H1 (cell line): Measurements from ENCODE around the gene NDUFV1. TPM values are rescaled to one million over a fixed set of nuclear protein-coding genes. Genes with fewer than 3 reads are reported as not detected.

Experiments used
- polyA plus RNA-seq, 7 experiments: library from polyadenylated mRNA; depleted of rRNA in 3 of 7; stranded (reverse) in 5 of 7; unstranded in 2 of 7; fragments of >200 nt in 5 of 7; fragments of 200-250 nt in 2 of 7; gene quantifications; 1 replicate in 5 of 7; 2 replicates in 1 of 7; 4 replicates in 1 of 7; pipeline versions ENCODE4 v1.2.1 to v1.2.3, GENCODE V29; 2011 to 2013; ENCODE audit warnings: missing spikeins in 2 of 7, mixed read lengths in 2 of 7
- total RNA-seq: library from RNA; stranded (reverse); fragmentation: NEBNext Ultra II Directional; extraction: Animal tissue kit (Norgen Biotek cat#: 25700); gene quantifications from 2 replicates; pipeline ENCODE4 v1.2.1, GENCODE V29; 2021
- TF ChIP-seq, protein P1 (sequence below): IDR thresholded peaks from 2 replicates; pipeline ENCODE4 v1.6.1; 2011; ENCODE audit warnings: low read length, improper control_type of control experiment

The NDUFV1 gene
- total and polyA plus RNA-seq, 2 of the 8 experiments (the other 6 are each of a cell fraction or from before 2014, with no cell fraction given), result 125 to 131 TPM

DNA sequence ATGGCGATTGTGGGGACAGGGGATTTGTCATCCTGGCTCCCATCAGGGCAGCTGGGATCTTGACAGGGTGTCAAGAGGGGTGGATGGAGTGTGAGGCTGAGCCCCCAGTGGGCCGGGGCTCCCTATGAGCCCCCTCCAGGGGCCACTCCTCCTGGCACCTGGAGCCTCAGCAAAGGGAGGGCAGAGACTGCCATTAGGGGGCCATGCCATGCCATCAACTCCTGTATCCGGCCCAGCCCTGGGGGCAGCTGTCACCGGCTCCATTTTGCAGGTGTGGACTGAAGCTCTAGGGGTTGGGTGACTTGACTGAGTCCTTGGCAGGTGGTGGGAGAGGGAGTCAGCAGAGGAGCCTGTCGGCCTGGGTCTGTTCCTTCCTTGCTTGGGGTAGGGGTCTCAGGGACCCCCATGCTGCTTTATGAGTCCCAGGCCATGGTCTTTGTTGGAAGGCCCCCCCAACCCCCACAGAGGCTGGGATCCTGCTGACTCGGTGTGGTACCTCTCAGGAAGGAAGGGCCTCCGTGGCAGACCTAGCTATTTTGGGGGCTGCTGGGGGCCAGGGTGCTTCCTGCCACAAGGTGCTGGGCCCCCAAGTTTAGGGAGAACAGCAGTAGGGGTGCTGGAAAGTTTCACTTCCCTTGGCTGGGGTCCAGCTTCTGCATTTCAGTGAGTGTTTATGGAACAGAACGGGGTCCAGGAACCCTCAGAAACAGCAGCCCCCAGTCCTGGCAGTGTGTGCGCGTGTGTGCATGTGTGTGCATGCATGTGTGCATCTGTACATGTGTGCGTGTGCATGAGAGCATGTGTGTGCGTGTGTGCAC lies 42.3 kb downstream of the NDUFV1 start (continued):
- TF ChIP-seq, protein P1, sequence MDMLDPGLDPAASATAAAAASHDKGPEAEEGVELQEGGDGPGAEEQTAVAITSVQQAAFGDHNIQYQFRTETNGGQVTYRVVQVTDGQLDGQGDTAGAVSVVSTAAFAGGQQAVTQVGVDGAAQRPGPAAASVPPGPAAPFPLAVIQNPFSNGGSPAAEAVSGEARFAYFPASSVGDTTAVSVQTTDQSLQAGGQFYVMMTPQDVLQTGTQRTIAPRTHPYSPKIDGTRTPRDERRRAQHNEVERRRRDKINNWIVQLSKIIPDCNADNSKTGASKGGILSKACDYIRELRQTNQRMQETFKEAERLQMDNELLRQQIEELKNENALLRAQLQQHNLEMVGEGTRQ, result no peak
